GM06990 (cell line): Measurements from ENCODE around the gene MEGF6.

Experiments used
- DNase-seq: peaks from one replicate; pipeline ENCODE4 v3.0.0-alpha.2; 2011; ENCODE audit not compliant: insufficient read length; ENCODE audit errors: extremely low read depth
- H3K27me3 ChIP-seq: replicated peaks from 2 replicates; pipeline ENCODE4 v1.6.0; 2011; ENCODE audit warnings: low read length; ENCODE audit not compliant: control insufficient read depth, insufficient read depth
- H3K36me3 ChIP-seq: 2 replicates; pipeline ENCODE4 v1.5.1; 2011; ENCODE audit warnings: low read length; ENCODE audit not compliant: control insufficient read depth, insufficient read depth
- H3K4me3 ChIP-seq: replicated peaks from 2 replicates; pipeline ENCODE4 v1.5.1; 2011; ENCODE audit warnings: low read depth, mild to moderate bottlenecking, control low read depth, low read length
- TF ChIP-seq, protein P1 (sequence below): IDR thresholded peaks from 2 replicates; pipeline ENCODE4 v1.5.1; 2011; ENCODE audit warnings: low read length, control low read depth, mild to moderate bottlenecking, inconsistent platforms; ENCODE audit not compliant: insufficient read depth, poor library complexity, severe bottlenecking

Gene MEGF6

DNA sequence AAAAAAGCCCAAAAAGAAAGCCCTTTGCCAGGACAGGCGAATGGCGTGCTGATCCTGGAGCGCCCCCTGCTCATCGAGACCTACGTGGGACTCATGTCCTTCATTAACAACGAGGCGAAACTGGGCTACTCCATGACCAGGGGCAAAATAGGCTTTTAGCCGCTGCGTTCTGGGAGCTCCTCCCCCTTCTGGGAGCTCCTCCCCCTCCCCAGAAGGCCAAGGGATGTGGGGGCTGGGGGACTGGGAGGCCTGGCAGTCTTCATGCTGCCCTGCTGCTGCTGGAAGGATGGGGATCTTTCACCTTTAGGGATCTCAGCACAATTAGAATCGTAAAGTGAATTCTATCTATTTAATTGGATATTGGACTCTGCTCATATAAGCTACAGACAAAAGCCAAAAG lies 17.1 kb upstream of the MEGF6 start:
- no peak for DNase-seq
- TF ChIP-seq, protein P1, sequence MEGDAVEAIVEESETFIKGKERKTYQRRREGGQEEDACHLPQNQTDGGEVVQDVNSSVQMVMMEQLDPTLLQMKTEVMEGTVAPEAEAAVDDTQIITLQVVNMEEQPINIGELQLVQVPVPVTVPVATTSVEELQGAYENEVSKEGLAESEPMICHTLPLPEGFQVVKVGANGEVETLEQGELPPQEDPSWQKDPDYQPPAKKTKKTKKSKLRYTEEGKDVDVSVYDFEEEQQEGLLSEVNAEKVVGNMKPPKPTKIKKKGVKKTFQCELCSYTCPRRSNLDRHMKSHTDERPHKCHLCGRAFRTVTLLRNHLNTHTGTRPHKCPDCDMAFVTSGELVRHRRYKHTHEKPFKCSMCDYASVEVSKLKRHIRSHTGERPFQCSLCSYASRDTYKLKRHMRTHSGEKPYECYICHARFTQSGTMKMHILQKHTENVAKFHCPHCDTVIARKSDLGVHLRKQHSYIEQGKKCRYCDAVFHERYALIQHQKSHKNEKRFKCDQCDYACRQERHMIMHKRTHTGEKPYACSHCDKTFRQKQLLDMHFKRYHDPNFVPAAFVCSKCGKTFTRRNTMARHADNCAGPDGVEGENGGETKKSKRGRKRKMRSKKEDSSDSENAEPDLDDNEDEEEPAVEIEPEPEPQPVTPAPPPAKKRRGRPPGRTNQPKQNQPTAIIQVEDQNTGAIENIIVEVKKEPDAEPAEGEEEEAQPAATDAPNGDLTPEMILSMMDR, result no peak
- H3K4me3 ChIP-seq, result no peak overlapping the region
- no peaks in the 10 kb centered on the region for H3K27me3 ChIP-seq
- H3K36me3 ChIP-seq, result peaks cover 31% of the 10 kb centered on the region

- Histone ChIP-seq H3K36me3 (peaks cover 28% of the 10 kb centered on the region), H3K4me3 (no peak overlapping the region), H3K27me3 (no peaks in the 10 kb centered on the region)
- no peak for DNase-seq
- TF ChIP-seq, protein P1, result no peak
Measured at GRCh38 chr1:3627515-3628253, 16.4 kb upstream of the MEGF6 start.

DNA sequence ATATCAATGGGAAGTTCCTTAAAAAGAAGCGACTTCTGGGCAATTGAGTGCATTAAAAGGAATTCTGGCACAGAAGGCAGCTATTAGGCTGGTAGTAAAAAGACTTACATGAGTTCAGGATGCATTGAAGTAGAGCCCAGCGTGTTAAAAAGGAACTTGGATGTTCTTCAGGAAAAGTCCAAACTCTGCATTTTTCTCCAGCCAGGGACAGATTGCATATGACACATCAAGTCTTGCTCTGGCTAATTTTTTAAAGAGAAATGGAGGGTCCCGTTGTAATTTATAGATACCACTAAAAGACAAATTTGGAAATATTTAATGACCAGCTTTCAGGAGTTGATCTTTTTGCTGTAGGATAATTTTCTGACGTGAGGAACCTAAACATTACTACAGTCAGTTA lies 14.7 kb upstream of the MEGF6 start:
- H3K27me3 ChIP-seq, result no peaks in the 10 kb centered on the region
- peaks cover 16% of the 10 kb centered on the region for H3K36me3 ChIP-seq
- TF ChIP-seq, protein P1, result no peak
- H3K4me3 ChIP-seq, result peak overlapping the region; percentile 85
- DNase-seq, result no peak

- peak; percentile 46 for DNase-seq
- TF ChIP-seq, protein P1, result no peak
- Histone ChIP-seq H3K27me3 (no peaks in the 10 kb centered on the region), H3K4me3 (peak overlapping the region; percentile 85), H3K36me3 (peaks cover 15% of the 10 kb centered on the region)
Measured at GRCh38 chr1:3625151-3625907, 14.0 kb upstream of the MEGF6 start.

DNA sequence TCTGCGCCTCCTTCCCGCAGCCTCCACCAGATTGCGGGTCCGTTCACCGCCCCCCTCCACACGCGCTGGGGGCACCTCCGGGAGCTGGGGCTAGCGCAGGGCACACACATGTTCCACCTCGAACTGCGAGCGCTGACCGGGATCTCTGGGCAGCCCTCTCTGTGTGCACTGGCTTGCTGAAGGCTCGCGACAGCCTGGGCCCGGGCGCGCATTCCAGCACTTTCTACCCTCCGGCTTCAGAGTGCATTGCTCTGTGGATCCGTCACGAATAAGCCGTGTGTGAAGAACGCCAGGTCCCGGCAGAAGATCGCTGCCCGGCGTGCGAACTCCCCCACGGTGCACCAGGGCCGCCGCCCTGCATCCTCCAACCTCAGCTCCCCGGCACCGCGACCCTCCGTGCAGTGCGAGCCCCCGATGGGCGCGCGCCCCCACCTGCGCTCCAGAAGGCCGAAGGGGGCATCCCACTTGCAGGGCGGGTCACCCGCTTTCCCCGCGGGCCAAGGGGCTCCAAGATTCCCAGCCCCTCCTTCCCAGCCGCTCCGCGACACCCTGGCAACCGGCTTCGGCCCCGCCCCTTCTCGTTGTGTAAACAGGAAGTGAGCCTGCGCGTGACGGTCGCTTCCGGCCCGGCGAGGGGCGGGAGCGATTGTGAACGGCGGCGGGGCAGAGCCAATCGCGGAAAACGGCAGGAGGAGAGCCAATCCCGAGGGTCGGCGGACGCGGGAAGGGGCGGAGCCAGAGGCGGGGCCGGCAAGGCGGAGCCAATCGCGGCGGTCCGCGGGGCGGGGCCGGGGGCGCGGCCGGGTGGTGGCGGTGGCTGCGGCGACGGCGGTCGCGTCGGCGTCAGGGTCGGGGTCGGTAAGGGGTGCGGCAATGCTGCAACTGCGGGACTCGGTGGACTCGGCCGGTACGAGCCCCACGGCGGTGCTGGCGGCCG lies 13.2 kb upstream of the MEGF6 start, which contains the start of gene TPRG1L:
TPRG1L (plus strand) TSS at position 816 of the 937 bp plus-strand sequence; CDS start at position 874, 58 bp downstream.
- peaks cover 8% of the 10 kb centered on the region for H3K36me3 ChIP-seq
- TF ChIP-seq, protein P1, result no peak
- peak; percentile 97 for DNase-seq
- no peaks in the 10 kb centered on the region for H3K27me3 ChIP-seq
- peak within 1 kb of the TSS; percentile 86 for H3K4me3 ChIP-seq
